Lower lobe of right lung (tissue), 2 donors: ENCODE results near the gene ERBIN. TPM values are rescaled to one million over a fixed set of nuclear protein-coding genes. Genes with fewer than 3 reads are reported as not detected.

Experiments used
- ATAC-seq, 2 donors: fragments of 200-7000 bp; cut with Tn5 transposase; one replicate each; pipeline ENCODE4 v1.9.1; 2020 to 2022; ENCODE audit warnings: mild to moderate bottlenecking in 2 of 2, moderate library complexity in 2 of 2
- DNase-seq: peaks from one replicate; pipeline ENCODE4 v3.0.0-alpha.2; 2020
- H3K27ac ChIP-seq: fragments of 200-600 bp; one replicate; pipeline ENCODE4 v1.8.0; 2022
- H3K27me3 ChIP-seq: fragments of 200-600 bp; one replicate; pipeline ENCODE4 v1.8.0; 2022; ENCODE audit warnings: low read depth
- H3K36me3 ChIP-seq: fragments of 200-600 bp; one replicate; pipeline ENCODE4 v1.8.0; 2022; ENCODE audit warnings: mild to moderate bottlenecking
- H3K4me1 ChIP-seq: fragments of 200-600 bp; one replicate; pipeline ENCODE4 v1.8.0; 2022
- H3K4me3 ChIP-seq: fragments of 200-600 bp; one replicate; pipeline ENCODE4 v1.8.0; 2022; ENCODE audit warnings: mild to moderate bottlenecking
- H3K9me3 ChIP-seq: fragments of 200-600 bp; one replicate; pipeline ENCODE4 v1.8.0; 2022
- intact Hi-C: fragments of 100-400 bp; cut with DNase I; formaldehyde crosslinking; loops from one replicate; pipeline ENCODE4 v1.11.0; 2022
- total RNA-seq: library from RNA; stranded (reverse); fragmentation: NEBNext Ultra II Directional; extraction: Animal tissue kit (Norgen Biotek cat#: 25700); gene quantifications from one replicate; pipeline ENCODE4 v1.2.1, GENCODE V29; 2021
- TF ChIP-seq, protein P1 (sequence below): fragments of 200-600 bp; IDR thresholded peaks from one replicate; pipeline ENCODE4 v1.8.0; 2022; ENCODE audit warnings: antibody characterized with exemption, mild to moderate bottlenecking
- donor health status: DM: no; HTN: yes; CAD: no; lungs with severe emphysema.

Gene ERBIN
- total RNA-seq, 1 donor from 2014 or later, result 68.2 TPM

DNA sequence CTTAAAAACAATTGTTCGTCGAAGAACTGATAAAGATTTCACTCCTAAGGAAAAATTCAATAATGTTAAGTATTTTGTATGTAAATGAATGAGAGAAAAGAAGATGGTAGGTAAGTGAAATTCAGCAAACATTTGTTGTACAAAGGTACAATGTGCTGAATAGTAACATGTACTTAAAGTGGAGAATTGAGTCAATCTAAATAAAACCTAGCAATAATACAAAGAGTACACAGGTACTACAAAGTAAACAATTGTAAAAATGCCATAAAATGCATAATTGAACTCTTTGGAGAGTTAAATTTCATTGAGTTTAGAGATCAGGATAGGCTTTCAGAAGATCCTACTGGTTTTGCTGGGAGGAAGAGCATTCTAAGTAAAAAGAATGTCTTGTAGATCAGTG, 82.9 kb downstream of the ERBIN start:
- ATAC-seq, result no peak
- intact Hi-C loops, result no loop called here

DNA sequence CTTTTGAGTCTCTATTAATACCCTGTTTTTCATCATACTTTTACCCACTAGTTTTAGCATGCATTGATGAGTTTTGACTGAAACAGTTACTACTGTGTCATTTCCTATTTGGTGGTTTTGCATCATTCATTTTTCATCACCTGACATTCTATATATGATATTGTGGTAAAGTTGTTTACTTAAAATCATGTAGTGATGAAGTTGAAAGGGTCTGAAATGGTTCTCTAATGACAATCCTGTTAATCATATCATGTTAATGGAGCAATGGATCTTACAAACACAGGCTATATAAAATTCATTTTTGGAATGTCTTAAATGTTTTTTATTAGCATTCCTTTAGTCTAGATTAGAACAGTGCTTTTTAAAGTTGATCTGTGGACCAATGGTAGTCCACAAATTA, 84.1 kb downstream of the ERBIN start:
- no peak for ATAC-seq

More for the DNA sequence above, 82.9 kb downstream of the ERBIN start:
- H3K36me3 ChIP-seq, result peaks cover 18% of the 10 kb centered on the region
- no peak overlapping the region for H3K4me3 ChIP-seq
- no peaks in the 10 kb centered on the region for H3K4me1 ChIP-seq
- no peak for DNase-seq
- no peaks in the 10 kb centered on the region for H3K9me3 ChIP-seq
- no peak overlapping the region for H3K27ac ChIP-seq
- H3K27me3 ChIP-seq, result no peaks in the 10 kb centered on the region
- TF ChIP-seq, protein P1, sequence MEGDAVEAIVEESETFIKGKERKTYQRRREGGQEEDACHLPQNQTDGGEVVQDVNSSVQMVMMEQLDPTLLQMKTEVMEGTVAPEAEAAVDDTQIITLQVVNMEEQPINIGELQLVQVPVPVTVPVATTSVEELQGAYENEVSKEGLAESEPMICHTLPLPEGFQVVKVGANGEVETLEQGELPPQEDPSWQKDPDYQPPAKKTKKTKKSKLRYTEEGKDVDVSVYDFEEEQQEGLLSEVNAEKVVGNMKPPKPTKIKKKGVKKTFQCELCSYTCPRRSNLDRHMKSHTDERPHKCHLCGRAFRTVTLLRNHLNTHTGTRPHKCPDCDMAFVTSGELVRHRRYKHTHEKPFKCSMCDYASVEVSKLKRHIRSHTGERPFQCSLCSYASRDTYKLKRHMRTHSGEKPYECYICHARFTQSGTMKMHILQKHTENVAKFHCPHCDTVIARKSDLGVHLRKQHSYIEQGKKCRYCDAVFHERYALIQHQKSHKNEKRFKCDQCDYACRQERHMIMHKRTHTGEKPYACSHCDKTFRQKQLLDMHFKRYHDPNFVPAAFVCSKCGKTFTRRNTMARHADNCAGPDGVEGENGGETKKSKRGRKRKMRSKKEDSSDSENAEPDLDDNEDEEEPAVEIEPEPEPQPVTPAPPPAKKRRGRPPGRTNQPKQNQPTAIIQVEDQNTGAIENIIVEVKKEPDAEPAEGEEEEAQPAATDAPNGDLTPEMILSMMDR, result no peak

DNA sequence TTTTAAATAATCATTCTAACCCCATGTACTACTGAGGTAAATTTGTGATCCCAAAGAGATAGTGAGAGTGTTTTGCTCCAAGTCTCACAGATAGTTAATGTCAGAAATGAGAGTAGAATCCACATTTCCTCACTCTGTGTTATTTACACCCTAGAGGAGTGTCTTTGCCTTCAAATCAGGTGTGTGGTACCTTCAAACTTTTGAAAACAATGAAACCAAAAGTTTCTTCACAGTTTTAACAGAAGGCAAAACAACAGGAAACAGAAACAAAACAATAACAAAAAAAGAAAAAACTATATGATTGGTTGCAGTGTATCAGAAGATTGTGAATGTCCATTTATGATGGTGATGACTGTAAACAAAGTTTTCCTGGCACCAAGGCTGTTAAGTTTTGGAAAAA, 85.9 kb downstream of the ERBIN start:
- Histone ChIP-seq H3K36me3 (peaks cover 41% of the 10 kb centered on the region), H3K27me3 (no peaks in the 10 kb centered on the region), H3K27ac (no peak overlapping the region), H3K4me1 (no peaks in the 10 kb centered on the region), H3K4me3 (no peak overlapping the region), H3K9me3 (no peaks in the 10 kb centered on the region)
- TF ChIP-seq, protein P1, result no peak
- ATAC-seq (no peak), DNase-seq (no peak)
- intact Hi-C loops, result no loop called here

More for the DNA sequence above, 84.1 kb downstream of the ERBIN start:
- DNase-seq, result no peak
- Histone ChIP-seq H3K27ac (no peak overlapping the region), H3K4me1 (no peaks in the 10 kb centered on the region), H3K27me3 (no peaks in the 10 kb centered on the region), H3K9me3 (no peaks in the 10 kb centered on the region), H3K4me3 (no peak overlapping the region), H3K36me3 (peaks cover 29% of the 10 kb centered on the region)
- intact Hi-C loops, result no loop called here
- TF ChIP-seq, protein P1, result no peak

DNA sequence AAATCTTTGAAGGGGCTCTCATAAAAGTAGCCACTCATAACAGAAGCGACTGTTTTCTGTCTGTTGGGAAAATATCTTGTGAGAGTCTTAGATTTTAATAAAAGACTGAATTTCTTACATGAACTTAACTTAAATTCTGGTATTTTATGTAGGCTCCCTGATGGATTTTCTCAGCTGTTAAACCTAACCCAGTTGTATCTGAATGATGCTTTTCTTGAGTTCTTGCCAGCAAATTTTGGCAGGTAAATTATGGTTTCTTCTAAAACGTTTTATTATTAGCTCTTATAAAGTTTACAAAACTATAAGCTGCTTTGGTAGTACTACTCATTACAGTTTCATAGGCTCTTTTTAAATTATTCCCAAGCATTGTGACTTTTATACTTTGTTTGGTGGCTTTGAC, 87.0 kb downstream of the ERBIN start:
- TF ChIP-seq, protein P1, result no peak
- peaks cover 41% of the 10 kb centered on the region for H3K36me3 ChIP-seq
- DNase-seq (no peak), ATAC-seq (no peak)
- intact Hi-C loops, result no loop called here
- no peaks in the 10 kb centered on the region for H3K27me3 ChIP-seq
- H3K4me3 ChIP-seq, result no peak overlapping the region
- H3K27ac ChIP-seq, result no peak overlapping the region
- no peaks in the 10 kb centered on the region for H3K4me1 ChIP-seq
- H3K9me3 ChIP-seq, result no peaks in the 10 kb centered on the region

DNA sequence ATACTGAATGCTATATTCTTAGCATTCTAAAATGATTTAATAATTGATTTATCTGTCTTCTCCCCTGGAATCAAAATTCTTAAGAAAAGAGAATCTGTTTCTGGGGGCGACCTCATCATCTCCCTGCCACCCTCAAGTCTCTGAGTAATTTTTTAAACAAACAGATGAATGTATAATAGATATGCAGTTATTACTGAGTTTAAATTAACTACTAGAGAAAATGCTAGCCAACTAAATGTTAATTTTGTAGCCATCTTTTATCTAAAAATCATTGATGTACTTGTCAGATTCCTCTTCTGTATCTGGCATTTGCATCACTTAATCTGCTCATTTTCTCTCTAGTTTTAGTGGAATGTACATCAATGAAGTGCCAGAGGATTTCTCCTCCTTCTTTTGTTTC, 87.5 kb downstream of the ERBIN start:
- intact Hi-C loops, result no loop called here
- Histone ChIP-seq H3K9me3 (no peaks in the 10 kb centered on the region), H3K27me3 (no peaks in the 10 kb centered on the region), H3K27ac (no peak overlapping the region), H3K4me1 (no peaks in the 10 kb centered on the region), H3K36me3 (peaks cover 41% of the 10 kb centered on the region), H3K4me3 (no peak overlapping the region)
- TF ChIP-seq, protein P1, result no peak
- ATAC-seq, result no peak
- no peak for DNase-seq
